Activated naive CD4-positive, alpha-beta T cell treated with anti-CD3 and anti-CD28 coated beads, Interleukin-2, amount 10 ng/mL, durations not matched to agents 5 hours and 36 hours (primary cell): ENCODE measurements around the gene KLHL28. TPM values are rescaled to one million over a fixed set of nuclear protein-coding genes. Genes with fewer than 3 reads are reported as not detected.

Experiments used
- total RNA-seq, 2 experiments: library from RNA; stranded (reverse); gene quantifications; one replicate each; pipeline ENCODE4 v1.2.3, GENCODE V29; 2021

The KLHL28 gene
- total RNA-seq = 10 to 100 TPM; 17.8 to 18.5 TPM

GRCh38 chr14:44961554-44962333, at the start of gene KLHL28, which contains the start of gene TOGARAM1:
Gene KLHL28, minus strand, starts transcription at chr14:44961947. Its CDS starts 16,019 bp downstream, at chr14:44945928.
Gene TOGARAM1, plus strand, starts transcription at chr14:44962190. Its CDS starts 232 bp downstream, at chr14:44962422.

Other genes with a start within 250 kb of the KLHL28 start
- 1 to 10 TPM; 6.8 to 7.1 TPM for gene TOGARAM1, start 243 bp upstream of the KLHL28 start, total RNA-seq
- gene PRPF39, start 122.2 kb upstream of the KLHL28 start, total RNA-seq = 10 to 100 TPM; 39.2 to 39.6 TPM
- gene FKBP3, start 172.5 kb upstream of the KLHL28 start, total RNA-seq = 10 to 100 TPM; 53.7 to 55.4 TPM
- 10 to 100 TPM; 11.2 to 11.5 TPM for gene FANCM, start 174.0 kb upstream of the KLHL28 start, total RNA-seq